GM12801 (cell line): ENCODE results near the gene TRMT61B.

Source experiments
- TF ChIP-seq, protein P1 (sequence below): IDR thresholded peaks from one replicate; pipeline ENCODE4 v1.5.1; 2011; ENCODE audit warnings: control low read depth; ENCODE audit not compliant: insufficient read length; ENCODE audit errors: extremely low read depth

Gene TRMT61B

DNA sequence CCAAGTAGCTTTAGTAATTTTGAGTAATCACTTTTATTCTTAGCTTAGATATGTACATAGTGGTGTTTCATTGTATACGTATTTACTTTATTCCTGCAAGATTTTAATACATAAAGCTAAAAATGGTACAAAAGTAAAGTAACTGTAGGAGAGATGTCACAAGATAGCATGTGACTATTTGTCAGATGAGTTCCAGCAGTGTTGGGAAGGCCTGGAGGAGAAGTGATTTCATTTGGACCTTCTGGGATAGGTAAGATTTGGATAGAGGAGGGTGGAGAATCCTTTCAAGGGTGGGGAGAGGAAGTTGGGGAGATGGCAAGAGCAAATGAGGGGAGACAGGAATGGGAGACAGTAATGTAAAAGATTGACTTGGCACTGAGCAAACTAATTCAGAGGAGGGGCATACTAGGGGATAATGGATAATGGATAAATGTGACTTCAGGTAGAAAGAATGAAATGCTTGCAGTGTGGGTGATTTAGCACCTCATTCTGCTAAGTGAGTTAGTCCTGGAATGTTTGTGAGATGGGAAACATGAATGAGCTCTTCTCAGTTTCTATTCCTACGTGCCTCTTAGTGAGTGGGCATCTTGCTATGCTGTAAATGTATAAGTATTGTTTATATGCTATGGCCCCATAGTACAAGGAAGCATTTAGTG lies 34.8 kb upstream of the TRMT61B start:
- TF ChIP-seq, protein P1, sequence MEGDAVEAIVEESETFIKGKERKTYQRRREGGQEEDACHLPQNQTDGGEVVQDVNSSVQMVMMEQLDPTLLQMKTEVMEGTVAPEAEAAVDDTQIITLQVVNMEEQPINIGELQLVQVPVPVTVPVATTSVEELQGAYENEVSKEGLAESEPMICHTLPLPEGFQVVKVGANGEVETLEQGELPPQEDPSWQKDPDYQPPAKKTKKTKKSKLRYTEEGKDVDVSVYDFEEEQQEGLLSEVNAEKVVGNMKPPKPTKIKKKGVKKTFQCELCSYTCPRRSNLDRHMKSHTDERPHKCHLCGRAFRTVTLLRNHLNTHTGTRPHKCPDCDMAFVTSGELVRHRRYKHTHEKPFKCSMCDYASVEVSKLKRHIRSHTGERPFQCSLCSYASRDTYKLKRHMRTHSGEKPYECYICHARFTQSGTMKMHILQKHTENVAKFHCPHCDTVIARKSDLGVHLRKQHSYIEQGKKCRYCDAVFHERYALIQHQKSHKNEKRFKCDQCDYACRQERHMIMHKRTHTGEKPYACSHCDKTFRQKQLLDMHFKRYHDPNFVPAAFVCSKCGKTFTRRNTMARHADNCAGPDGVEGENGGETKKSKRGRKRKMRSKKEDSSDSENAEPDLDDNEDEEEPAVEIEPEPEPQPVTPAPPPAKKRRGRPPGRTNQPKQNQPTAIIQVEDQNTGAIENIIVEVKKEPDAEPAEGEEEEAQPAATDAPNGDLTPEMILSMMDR: no peak

DNA sequence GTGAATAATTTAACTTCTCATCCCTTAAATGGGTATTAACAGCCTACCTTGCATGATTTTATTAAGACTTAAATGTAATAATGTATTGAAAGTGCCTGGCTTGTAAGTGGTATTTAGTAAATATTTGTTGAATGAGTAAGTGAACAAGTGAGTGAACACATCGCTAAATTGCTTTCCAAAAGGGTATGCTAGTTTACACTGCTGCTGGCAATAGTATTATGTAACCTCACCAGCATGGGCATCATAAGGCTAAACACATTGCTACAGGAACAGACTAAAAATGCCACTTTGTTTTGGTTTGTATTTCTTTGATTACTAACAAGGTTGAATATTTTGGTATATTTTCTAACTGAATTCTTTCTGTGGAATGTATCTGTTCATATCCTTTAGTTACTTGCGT lies 34.2 kb upstream of the TRMT61B start:
- TF ChIP-seq, protein P1: no peak

DNA sequence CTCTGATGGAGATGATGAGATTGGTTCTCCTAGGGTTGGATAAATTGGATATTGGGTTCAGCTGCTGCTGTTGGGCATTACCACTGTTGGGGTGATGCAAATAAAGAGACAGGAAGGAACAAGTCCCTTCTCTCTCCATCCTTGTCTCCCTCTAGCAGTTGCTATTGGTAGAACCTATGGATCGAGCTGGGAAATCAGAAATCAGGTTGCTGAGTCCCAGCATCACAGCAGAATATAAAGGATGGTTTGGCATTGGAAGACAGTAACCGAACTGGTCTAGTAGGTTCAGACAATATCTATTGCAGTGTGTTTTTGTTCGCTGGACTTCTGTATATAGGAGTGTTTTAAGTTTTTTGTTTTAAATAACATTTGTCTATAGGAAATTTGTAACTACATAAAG lies 32.5 kb upstream of the TRMT61B start:
- TF ChIP-seq, protein P1: no peak

DNA sequence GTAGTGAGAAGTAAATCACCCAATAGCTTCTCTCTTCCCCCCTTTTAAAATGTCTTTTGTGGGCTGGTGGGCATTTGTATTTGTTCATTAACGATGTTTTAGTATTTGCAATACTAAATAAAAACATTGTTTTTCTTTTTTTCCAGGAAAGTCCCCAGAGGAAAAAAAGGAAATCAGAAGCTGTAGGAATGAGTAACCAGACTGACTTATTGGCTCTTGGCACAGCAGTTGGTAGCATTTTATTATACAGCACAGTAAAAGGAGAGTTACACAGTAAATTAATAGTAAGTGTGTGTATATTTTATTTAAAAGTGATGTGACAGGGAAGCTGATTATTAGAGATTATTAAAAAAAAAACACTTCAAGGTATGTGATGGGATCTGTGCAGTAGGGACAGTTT lies 31.7 kb upstream of the TRMT61B start:
- TF ChIP-seq, protein P1: no peak

DNA sequence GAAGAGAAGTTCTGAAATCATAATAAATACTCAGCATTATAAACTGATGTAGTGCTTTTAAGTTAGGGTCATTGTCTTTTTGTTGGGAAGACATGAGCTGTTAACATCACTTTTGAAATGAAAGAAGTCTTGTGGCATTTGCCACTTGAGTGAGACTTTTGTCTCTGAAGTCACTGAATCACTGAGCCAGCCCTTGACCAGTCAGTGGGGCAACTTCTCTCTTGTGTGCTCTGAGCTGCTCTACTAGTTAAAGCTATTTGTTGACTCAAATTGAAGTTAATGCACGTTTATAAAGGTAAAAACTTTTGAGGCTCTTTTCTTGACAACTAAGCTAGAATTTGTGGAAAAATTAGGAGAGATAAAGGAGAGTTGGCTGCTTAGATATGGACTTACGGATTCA lies 31.1 kb upstream of the TRMT61B start:
- TF ChIP-seq, protein P1: no peak

DNA sequence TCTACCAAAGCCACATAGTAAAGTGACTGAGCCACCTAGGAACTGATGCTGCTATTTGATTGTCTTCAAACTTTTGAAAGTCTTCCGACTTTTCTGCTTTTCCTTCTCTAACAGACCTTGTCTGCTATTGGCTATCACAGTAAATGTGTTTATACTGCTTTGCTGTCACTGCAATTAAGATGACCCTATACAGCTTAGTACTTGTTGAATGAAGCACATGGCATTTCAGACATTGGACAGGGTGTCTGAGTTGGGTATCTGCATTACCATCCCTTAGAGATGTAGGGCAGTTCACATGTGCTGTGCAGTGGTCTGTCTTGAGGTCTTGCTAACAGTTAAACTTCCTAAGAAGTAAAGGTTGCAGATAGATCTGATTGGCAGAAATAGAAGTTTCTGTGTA lies 27.9 kb upstream of the TRMT61B start:
- TF ChIP-seq, protein P1: no peak

DNA sequence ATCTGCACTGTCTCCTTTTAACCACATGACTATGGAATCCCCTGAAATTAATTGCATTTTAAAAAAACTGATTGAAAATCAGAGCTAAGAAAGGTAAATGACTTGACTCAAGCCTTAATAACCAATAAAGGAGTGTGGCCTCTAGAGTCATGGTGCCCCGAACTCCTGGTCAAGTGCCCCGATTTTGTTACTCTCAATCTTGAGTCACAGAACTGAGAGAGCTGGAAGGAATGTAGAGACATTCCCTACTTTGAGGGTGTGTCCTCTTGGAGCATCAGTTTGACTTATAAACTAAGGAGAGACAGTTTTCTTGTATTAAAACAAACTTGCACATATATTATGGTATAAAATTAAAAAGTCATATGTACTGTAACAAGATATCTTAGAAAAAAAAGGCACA lies 26.8 kb upstream of the TRMT61B start:
- TF ChIP-seq, protein P1: no peak
